Ectodermal cell (in vitro differentiated cells): ENCODE measurements around the gene MPV17L.
"Not testable (repeated sequence)": the region's sequence is repeated elsewhere in the genome, so short reads cannot be mapped to it uniquely, and the experiment has no call there.

Experiments used
- H3K27ac ChIP-seq: 2 replicates; pipeline ENCODE4 v1.7.0; 2013; ENCODE audit warnings: mild to moderate bottlenecking, low read depth, low read length; ENCODE audit not compliant: insufficient read depth, poor library complexity, severe bottlenecking
- H3K27me3 ChIP-seq: 2 replicates; pipeline ENCODE4 v1.7.0; 2013; ENCODE audit warnings: mild to moderate bottlenecking, low read length; ENCODE audit not compliant: insufficient read depth, control insufficient read depth, poor library complexity, severe bottlenecking
- H3K36me3 ChIP-seq: one replicate; pipeline ENCODE4 v1.7.0; 2013; ENCODE audit warnings: low read length; ENCODE audit not compliant: control insufficient read depth, insufficient read depth
- H3K4me1 ChIP-seq: one replicate; pipeline ENCODE4 v1.7.0; 2013; ENCODE audit warnings: low read length; ENCODE audit not compliant: control insufficient read depth, insufficient read depth
- H3K4me3 ChIP-seq: 2 replicates; pipeline ENCODE4 v1.7.0; 2013; ENCODE audit warnings: low read depth, low read length, control low read depth; ENCODE audit not compliant: insufficient read depth
- H3K9me3 ChIP-seq: 2 replicates; pipeline ENCODE4 v1.7.0; 2013; ENCODE audit warnings: mild to moderate bottlenecking, low read length, moderate library complexity; ENCODE audit not compliant: control insufficient read depth
- WGBS, 2 experiments: methylation state at CpG; one replicate each; pipeline ENCODE4 v1.1.7; 2013; ENCODE audit warnings: missing lambda C conversion rate in 2 of 2; 5-methylcytosine and 5-hydroxymethylcytosine counted together

MPV17L gene

GRCh38 chr16:15404792-15405191, 9.2 kb downstream of the MPV17L start:
- no peaks in the 10 kb centered on the region for H3K9me3 ChIP-seq
- WGBS, 2 experiments = 93 to 94% methylated on average over 4 of the region's 4 CpGs
- H3K27me3 ChIP-seq = no peaks in the 10 kb centered on the region
- no peak overlapping the region for H3K4me3 ChIP-seq
- H3K27ac ChIP-seq = no peak overlapping the region
- H3K4me1 ChIP-seq = no peaks in the 10 kb centered on the region
- no peaks in the 10 kb centered on the region for H3K36me3 ChIP-seq

- not testable (repeated sequence) for H3K4me3 ChIP-seq, H3K27me3 ChIP-seq, H3K4me1 ChIP-seq, H3K36me3 ChIP-seq, H3K9me3 ChIP-seq, H3K27ac ChIP-seq
- 93 to 94% methylated on average over 4 of the region's 4 CpGs for WGBS, 2 experiments
Measured at GRCh38 chr16:15407756-15408155, 12.2 kb downstream of the MPV17L start.

GRCh38 chr16:15409476-15409875, 13.9 kb downstream of the MPV17L start:
- not testable (repeated sequence) for H3K27me3 ChIP-seq, H3K4me1 ChIP-seq, H3K27ac ChIP-seq, H3K9me3 ChIP-seq, H3K4me3 ChIP-seq, H3K36me3 ChIP-seq
- WGBS, 2 experiments = 95 to 98% methylated on average over 5 of the region's 6 CpGs

GRCh38 chr16:15415511-15415985, 20.0 kb downstream of the MPV17L start:
- Histone ChIP-seq H3K4me1 (no peaks in the 10 kb centered on the region), H3K9me3 (no peaks in the 10 kb centered on the region), H3K4me3 (no peak overlapping the region), H3K27ac (no peak overlapping the region), H3K36me3 (no peaks in the 10 kb centered on the region), H3K27me3 (no peaks in the 10 kb centered on the region)
- 98 to 100% methylated on average over 2 to 3 of the region's 3 CpGs for WGBS, 2 experiments

GRCh38 chr16:15417197-15417596, 21.6 kb downstream of the MPV17L start:
- Histone ChIP-seq H3K4me3 (no peak overlapping the region), H3K27ac (no peak overlapping the region), H3K4me1 (no peaks in the 10 kb centered on the region), H3K27me3 (no peaks in the 10 kb centered on the region), H3K9me3 (no peaks in the 10 kb centered on the region), H3K36me3 (no peaks in the 10 kb centered on the region)
- 90 to 97% methylated on average over 2 of the region's 2 CpGs for WGBS, 2 experiments

GRCh38 chr16:15418206-15418605, 22.7 kb downstream of the MPV17L start:
- Histone ChIP-seq H3K36me3 (no peaks in the 10 kb centered on the region), H3K9me3 (no peaks in the 10 kb centered on the region)
- 93 to 97% methylated on average over 2 to 3 of the region's 3 CpGs for WGBS, 2 experiments

GRCh38 chr16:15421696-15422095, 26.1 kb downstream of the MPV17L start:
- not testable (repeated sequence) for H3K4me3 ChIP-seq, H3K9me3 ChIP-seq, H3K4me1 ChIP-seq, H3K36me3 ChIP-seq, H3K27me3 ChIP-seq, H3K27ac ChIP-seq
- 87% methylated on average over 5 of the region's 5 CpGs for WGBS, 2 experiments

More at GRCh38 chr16:15418206-15418605, 22.7 kb downstream of the MPV17L start:
- H3K4me3 ChIP-seq = no peak overlapping the region
- H3K4me1 ChIP-seq = no peaks in the 10 kb centered on the region
- H3K27ac ChIP-seq = no peak overlapping the region
- H3K27me3 ChIP-seq = no peaks in the 10 kb centered on the region

- H3K4me1 ChIP-seq = no peaks in the 10 kb centered on the region
- WGBS, 2 experiments = 92 to 94% methylated on average over 8 of the region's 8 CpGs
- H3K9me3 ChIP-seq = no peaks in the 10 kb centered on the region
- no peak overlapping the region for H3K27ac ChIP-seq
- H3K4me3 ChIP-seq = no peak overlapping the region
- H3K27me3 ChIP-seq = no peaks in the 10 kb centered on the region
- H3K36me3 ChIP-seq = no peaks in the 10 kb centered on the region
Measured at GRCh38 chr16:15422222-15422621, 26.7 kb downstream of the MPV17L start.

GRCh38 chr16:15425861-15426260, 30.3 kb downstream of the MPV17L start:
- 90 to 95% methylated on average over 6 of the region's 6 CpGs for WGBS, 2 experiments
- Histone ChIP-seq H3K9me3 (no peaks in the 10 kb centered on the region), H3K4me3 (no peak overlapping the region)

GRCh38 chr16:15426796-15427195, 31.2 kb downstream of the MPV17L start:
- no peak overlapping the region for H3K4me3 ChIP-seq
- H3K9me3 ChIP-seq = no peaks in the 10 kb centered on the region
- no peak overlapping the region for H3K27ac ChIP-seq
- no peaks in the 10 kb centered on the region for H3K4me1 ChIP-seq
- no peaks in the 10 kb centered on the region for H3K36me3 ChIP-seq
- H3K27me3 ChIP-seq = no peaks in the 10 kb centered on the region
- 79 to 81% methylated on average over 6 of the region's 6 CpGs for WGBS, 2 experiments

More at GRCh38 chr16:15425861-15426260, 30.3 kb downstream of the MPV17L start:
- Histone ChIP-seq H3K4me1 (no peaks in the 10 kb centered on the region), H3K27me3 (no peaks in the 10 kb centered on the region), H3K36me3 (no peaks in the 10 kb centered on the region), H3K27ac (no peak overlapping the region)

- WGBS, 2 experiments = 63 to 83% methylated on average over 4 to 6 of the region's 8 CpGs
- Histone ChIP-seq H3K36me3 (no peaks in the 10 kb centered on the region), H3K9me3 (no peaks in the 10 kb centered on the region), H3K4me3 (no peak overlapping the region), H3K27ac (no peak overlapping the region), H3K27me3 (no peaks in the 10 kb centered on the region), H3K4me1 (no peaks in the 10 kb centered on the region)
Measured at GRCh38 chr16:15427648-15428239, 32.2 kb downstream of the MPV17L start.
